Retina (tissue), 1 donor: ENCODE measurements around the gene CD36.

Experiments used
- DNase-seq: peaks from one replicate; pipeline ENCODE4 v3.0.0-alpha.2; 2016

CD36 gene

DNA sequence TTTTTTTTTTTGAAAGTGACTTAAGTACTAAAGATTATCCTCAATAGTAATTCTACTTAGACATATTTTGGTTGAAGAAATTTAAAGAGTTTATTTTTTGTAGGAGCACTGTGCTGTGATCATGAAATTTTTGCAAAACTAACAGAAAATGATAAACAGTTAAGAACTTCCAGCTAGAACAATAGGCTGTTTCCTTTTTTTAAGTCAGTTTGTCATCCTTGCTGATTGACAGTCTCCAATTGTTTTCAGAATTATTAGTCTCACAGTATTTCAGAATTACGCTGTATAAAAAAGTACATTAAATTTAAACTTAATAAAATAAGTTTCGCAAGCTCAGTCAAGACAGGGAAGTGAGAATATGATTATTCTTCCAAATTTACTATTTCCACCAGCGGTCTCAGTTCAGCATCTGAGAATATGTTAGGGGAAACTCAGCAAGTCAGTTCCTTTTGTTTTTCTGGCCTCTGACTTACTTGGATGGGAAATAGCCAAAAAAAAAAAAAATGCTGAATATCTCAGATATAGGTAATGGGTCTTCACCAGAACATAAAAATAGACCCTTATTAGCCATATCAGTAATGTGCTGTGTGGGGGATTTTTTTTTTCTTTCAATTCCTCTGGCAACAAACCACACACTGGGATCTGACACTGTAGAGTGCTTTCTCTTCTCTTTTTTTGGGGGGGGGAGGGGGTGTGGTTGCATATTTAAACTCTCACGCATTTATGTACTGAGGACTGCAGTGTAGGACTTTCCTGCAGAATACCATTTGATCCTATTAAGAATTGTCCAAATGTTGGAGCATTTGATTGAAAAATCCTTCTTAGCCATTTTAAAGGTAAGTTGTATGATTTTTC, at the start of gene CD36:
Gene CD36, plus strand, starts transcription at position 732 of the 855 bp plus-strand sequence. CDS start 8,099 bp downstream, outside the sequence.
- DNase-seq: no peak

- DNase-seq: no peak
Measured at GRCh38 chr7:80589631-80590030, 48.8 kb upstream of the CD36 start.

DNA sequence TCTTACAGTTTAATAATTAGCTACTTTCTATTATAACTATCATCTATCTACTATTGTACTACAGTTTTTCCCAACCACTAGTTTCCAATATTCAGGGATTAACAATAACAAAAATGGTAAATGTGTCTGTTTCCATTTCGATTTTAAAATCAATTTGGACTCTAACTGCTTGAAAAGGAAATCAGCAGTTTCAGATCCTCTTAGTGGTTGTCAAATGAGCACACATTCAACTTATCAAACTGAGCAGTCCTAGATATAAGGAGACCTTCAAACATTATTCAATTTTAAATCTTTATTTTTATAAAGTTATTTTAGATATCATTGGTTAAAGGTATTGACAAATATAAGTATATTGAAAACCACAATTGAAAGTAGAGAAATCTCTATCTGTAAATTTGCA, 46.8 kb upstream of the CD36 start:
- no peak for DNase-seq

GRCh38 chr7:80593869-80594586, 44.4 kb upstream of the CD36 start:
- no peak for DNase-seq

DNA sequence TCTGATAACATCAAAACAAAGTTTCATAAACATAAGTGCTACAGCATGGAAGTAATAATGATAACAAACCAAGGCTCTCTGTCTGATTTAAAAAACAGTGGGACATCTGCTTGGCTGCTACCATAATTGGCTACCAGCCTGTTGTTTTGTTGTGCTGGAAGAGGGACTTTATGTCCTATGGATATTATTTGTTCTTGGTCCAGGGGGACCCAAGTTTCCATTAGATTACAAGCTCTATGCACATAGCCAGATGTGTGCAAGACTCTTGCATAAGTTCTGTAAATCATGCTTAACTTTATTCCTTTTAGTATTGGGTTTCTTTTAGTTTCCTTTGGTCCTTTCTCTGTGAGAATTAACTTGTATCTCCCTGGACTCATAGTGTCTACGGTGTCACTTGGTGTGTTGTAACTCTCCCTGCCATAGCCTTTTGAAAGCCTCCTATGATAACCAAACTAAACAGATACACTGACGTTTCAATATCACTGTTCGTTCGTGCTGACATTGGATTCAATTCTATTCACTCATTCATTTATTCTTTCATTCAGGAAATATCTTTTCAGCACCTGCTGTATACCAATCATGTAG, 41.4 kb upstream of the CD36 start:
- no peak for DNase-seq

- no peak for DNase-seq
Measured at GRCh38 chr7:80597875-80598274, 40.6 kb upstream of the CD36 start.

DNA sequence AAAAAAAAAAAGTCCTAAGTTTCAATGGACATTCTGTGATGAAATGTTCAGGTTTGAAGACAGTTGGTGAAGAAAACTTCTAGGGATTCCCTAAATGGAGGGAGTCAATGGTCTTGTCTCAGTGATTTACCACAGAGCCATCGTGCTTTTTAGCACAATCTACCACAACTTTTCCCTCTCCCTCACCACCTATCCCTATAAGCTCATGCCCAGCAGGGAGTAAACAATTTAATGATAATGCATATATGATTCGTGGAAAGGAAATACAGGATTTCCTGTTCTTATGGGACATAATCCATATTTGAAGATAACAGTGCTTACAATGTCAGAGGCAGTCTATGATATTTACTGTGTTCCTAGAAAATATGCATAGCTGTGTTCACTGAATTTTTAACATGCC, 38.4 kb upstream of the CD36 start:
- DNase-seq: no peak

DNA sequence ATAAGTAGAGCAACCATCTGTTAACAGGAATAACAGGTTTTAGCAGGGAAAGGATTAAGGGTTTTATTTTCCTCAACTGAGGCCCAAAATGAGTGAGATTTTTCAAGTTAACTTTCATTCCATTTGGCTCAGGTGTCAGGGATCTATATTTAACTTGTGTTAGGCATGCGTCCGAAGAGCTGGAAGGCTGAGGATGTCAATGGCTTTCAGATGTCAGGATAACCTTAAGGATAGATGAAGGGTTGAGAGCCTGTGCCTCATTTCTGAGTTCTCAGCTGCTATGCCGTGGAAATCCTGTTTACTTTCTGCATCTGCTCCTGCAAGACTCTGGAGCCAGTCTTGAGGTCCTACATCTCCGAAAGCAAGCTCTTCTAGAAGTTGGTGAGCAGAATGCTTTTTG, 36.4 kb upstream of the CD36 start:
- no peak for DNase-seq

DNA sequence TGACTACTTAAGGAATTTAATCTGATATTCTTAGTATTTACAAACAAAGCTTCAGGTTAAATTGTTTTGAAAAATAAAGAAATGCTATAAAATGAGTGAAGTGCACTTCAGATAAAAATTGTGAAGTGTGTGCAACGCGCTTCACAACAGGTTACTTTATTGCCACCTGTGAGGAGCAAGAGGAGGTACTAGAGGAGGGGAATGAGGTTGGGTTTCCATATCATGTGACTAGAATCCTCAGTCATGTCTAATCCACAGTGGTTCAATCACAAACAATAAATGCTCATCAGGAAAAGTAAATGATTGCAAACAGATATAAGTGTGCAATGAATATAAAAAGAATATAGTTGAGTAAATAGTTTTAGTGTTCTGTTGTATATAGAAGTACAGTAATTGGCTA, 34.5 kb upstream of the CD36 start:
- DNase-seq: no peak

- DNase-seq: no peak
Measured at GRCh38 chr7:80604436-80604835, 34.0 kb upstream of the CD36 start.

GRCh38 chr7:80607136-80607535, 31.3 kb upstream of the CD36 start:
- no peak for DNase-seq

GRCh38 chr7:80608336-80608735, 30.1 kb upstream of the CD36 start:
- no peak for DNase-seq

GRCh38 chr7:80609751-80610150, 28.7 kb upstream of the CD36 start:
- DNase-seq: no peak

GRCh38 chr7:80611353-80611752, 27.1 kb upstream of the CD36 start:
- no peak for DNase-seq

DNA sequence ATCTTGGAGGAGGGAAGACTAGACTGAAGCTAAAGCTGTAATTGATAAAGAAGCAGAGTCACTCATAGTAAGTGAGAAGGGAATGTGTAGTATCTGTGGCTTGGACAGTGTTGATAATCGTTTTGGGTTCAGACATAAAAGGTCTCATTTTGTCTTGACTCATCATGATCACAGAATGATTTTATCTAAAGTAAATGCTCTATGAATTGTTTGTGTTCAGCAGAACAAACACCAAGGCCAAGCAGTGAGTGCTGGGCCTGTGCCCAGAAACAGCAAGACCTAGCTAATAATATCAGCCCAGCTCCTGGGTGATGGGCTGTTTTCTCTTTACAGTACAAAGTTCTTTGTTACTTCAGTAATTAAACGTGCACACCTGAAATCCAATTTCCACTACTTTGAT, 26.7 kb upstream of the CD36 start:
- DNase-seq: no peak

DNA sequence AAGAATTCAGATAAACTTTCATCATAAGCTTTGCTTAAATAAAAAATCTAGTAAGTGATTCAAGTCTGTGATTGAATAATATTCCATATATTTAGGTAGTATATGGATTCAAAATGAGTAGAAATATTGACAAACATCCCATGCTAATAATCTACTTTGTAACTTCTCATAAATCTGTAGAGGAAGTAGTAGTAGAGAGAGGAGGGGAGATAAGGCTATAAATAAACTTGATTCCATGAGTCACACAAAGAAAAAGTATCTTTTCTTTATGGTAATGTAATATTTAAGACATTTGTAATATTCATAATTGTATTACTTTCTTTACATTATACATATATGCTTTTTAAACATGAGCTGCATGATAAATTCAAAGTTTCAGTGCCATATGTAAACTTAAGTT, 25.6 kb upstream of the CD36 start:
- DNase-seq: no peak

DNA sequence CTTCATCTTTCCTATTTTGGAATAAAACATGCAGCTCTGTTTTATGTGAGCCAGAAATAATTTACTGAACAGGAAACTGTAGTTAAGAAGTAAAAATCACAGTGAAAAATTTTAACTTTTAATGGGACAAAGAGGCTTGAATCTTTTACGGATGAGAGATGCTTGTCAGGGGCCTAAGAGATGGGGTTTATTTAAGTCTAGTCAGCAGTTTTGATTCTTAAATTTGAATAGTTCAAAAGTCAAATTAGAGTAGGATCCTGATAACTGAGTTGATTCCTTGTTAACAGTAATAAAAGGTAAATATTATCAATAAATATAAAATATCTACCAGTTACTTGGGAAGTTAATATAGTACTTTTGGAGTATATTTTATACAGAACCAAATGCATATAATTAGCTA, 24.9 kb upstream of the CD36 start:
- DNase-seq: no peak

GRCh38 chr7:80614851-80615271, 23.6 kb upstream of the CD36 start:
- DNase-seq: no peak

DNA sequence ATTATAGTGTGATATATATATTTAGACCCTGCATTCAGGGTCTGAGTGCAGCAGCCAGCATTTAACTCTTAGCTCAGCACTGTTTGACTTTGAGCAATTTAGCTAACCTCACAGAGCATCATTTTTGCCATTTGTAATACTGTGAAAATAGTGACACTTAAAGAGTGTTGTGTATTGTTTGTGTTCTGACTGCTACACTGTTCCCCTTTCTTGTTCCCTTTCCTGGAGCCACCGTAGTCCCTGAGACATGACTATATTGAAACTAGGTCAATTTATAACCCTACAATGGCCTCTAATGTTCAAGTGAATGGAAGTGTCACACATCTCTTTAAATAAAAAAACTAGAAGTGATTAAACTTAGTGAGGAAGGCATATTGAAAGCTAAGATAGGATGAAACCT, 20.3 kb upstream of the CD36 start:
- no peak for DNase-seq

- no peak for DNase-seq
Measured at GRCh38 chr7:80619741-80620140, 18.7 kb upstream of the CD36 start.

DNA sequence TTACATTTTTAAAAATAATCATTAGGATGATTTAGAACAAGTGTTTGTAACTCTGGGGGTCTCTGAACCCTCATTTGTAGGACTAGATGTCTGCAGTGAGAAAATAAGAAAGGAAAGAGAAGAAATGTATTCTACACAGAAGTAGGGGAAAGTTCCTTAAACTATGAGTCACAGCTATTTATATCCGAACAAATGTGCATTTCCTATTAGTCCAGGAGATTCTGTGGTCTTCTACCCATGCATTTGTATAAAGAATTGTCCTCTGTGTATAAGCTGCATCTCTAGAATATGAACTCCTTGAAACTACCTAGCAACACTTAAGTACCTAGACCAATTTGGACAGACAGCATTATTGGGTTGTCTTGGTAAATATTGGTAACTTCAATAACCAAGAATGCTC, 15.9 kb upstream of the CD36 start:
- DNase-seq: no peak

DNA sequence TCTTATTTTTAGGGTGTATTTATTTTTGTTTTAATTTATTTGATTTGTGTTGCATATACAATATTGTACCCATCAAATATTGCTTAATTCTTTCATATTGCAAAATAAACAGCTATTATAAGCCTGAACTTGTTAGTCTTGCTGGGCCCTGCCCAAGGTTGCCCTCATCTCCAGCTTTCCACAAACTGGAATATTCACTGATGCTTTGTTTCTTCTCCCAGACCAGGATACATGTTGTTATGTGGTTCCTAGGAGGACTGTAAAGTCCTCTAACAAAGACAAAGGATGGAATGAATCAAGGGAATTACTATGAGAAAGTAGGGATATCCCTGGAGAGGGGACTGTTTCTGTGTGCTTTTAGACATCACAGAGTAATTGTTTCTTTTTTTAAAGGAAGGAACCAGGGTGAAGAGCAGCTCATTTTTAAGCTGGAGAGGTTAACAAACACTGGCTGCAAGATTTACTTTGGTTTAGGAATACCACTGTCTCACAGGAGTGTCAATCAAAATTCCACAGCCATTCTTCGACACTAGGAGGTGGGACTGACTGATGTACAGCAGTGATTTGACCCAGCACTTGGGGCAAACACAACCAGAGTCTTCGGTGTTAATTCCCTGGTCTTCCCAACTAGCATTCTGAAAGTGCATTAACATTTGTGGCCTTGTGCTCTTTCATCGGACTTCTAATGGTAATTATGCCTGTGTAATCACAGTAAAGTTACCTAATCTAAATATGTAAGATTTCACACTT, 14.8 kb upstream of the CD36 start:
- no peak for DNase-seq

- no peak for DNase-seq
Measured at GRCh38 chr7:80624763-80625162, 13.7 kb upstream of the CD36 start.
